Body of pancreas (tissue), 4 donors: Measurements from ENCODE around the gene COPG2.

ENCODE experiments used
- POLR2A ChIP-seq, 3 donors: fragments of 450-650 bp; IDR thresholded peaks; one replicate each; pipeline ENCODE4 v1.6.1; 2016; ENCODE audit warnings: antibody characterized with exemption in 3 of 3, mild to moderate bottlenecking in 2 of 3
- TF ChIP-seq, protein P1 (sequence below), 7 experiments: fragments of 450-650 bp in 4 of 7; fragments of 200-600 bp in 3 of 7; sonication (generic) in 3 of 7; IDR thresholded peaks; one replicate each; pipeline ENCODE4 v1.5.1; 2016 to 2019; ENCODE audit warnings: antibody characterized with exemption in 7 of 7

DNA sequence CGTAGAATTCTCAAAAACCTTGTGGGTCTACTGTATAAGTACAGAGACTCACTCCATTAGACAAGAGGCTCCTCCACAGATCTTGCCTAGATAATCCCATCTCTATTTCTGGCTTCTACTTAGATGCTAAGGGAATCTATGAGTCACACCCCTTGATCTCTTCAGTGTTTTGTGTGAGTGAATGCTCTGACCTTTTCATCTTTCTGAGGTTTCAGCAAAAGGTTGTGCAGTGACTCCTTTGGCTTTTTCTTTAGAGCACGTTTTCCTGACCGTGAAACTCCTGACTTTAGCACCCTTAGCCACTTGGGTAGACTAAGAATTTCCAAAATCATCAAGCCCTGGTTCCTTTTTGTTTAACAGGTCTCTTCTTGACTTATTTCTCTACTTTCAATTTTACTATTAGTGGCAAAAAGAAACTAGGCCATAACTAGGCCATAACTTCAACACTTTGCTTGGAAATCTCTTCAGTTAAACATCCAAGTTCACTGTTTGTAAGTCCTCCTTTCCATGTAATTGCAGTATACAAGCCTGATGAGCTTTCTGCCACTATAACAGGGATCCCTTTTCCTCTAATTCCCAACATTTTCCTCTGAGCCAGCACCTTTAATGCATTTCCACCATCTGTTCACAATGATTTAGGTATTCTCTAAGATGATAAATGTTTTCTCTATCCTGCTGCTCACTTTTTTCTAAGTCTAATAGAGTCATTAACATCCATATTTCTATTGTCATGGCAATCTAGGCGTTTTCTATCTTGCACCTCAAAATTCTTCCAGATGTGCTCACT, 19.4 kb downstream of the COPG2 start:
- TF ChIP-seq, protein P1, sequence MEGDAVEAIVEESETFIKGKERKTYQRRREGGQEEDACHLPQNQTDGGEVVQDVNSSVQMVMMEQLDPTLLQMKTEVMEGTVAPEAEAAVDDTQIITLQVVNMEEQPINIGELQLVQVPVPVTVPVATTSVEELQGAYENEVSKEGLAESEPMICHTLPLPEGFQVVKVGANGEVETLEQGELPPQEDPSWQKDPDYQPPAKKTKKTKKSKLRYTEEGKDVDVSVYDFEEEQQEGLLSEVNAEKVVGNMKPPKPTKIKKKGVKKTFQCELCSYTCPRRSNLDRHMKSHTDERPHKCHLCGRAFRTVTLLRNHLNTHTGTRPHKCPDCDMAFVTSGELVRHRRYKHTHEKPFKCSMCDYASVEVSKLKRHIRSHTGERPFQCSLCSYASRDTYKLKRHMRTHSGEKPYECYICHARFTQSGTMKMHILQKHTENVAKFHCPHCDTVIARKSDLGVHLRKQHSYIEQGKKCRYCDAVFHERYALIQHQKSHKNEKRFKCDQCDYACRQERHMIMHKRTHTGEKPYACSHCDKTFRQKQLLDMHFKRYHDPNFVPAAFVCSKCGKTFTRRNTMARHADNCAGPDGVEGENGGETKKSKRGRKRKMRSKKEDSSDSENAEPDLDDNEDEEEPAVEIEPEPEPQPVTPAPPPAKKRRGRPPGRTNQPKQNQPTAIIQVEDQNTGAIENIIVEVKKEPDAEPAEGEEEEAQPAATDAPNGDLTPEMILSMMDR (IDR thresholded peaks at IDR 0.05), result no peak
- no peak for TF ChIP-seq POLR2A (IDR thresholded peaks at IDR 0.05)
